ENCODE results near the gene GREB1. TPM values are rescaled to one million over a fixed set of nuclear protein-coding genes. Genes with fewer than 3 reads are reported as not detected.

Gene GREB1
- total and polyA plus RNA-seq, 2 of the 13 experiments (the other 11 are each of a cell fraction or from before 2014, with no cell fraction given), result 31.3 to 61.2 TPM

DNA sequence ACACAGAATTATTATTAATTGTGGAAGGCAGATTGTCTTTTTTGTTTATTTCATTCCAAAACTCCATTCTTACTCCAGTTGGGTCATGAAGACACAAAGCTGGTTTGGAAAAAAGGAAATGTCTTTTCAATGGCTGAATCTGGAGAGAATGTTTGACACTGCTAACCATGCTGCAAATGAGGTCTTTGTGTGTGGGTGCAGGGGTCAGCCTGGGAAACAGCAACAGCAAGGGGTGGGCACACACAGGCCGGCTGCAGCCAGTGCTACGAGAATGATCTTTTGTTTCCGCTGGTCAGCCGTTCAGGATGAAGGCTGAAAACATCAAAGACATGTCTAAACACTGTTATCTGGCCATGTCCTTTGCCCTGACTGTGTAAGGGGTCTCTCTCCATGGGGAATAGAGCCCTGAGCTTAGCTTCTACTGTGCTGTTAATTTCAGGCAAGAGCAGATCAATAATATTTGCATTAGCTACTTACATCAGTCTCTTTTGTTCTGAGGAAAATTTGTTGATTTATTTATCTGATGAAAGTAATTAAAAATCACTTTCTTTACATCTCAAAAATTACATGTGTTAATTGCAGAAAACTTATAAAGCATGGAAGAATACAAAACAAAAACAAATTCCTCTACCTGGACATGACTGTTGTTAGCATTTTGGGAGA, 34.6 kb upstream of the GREB1 start (continued):
- TF ChIP-seq, protein P1, sequence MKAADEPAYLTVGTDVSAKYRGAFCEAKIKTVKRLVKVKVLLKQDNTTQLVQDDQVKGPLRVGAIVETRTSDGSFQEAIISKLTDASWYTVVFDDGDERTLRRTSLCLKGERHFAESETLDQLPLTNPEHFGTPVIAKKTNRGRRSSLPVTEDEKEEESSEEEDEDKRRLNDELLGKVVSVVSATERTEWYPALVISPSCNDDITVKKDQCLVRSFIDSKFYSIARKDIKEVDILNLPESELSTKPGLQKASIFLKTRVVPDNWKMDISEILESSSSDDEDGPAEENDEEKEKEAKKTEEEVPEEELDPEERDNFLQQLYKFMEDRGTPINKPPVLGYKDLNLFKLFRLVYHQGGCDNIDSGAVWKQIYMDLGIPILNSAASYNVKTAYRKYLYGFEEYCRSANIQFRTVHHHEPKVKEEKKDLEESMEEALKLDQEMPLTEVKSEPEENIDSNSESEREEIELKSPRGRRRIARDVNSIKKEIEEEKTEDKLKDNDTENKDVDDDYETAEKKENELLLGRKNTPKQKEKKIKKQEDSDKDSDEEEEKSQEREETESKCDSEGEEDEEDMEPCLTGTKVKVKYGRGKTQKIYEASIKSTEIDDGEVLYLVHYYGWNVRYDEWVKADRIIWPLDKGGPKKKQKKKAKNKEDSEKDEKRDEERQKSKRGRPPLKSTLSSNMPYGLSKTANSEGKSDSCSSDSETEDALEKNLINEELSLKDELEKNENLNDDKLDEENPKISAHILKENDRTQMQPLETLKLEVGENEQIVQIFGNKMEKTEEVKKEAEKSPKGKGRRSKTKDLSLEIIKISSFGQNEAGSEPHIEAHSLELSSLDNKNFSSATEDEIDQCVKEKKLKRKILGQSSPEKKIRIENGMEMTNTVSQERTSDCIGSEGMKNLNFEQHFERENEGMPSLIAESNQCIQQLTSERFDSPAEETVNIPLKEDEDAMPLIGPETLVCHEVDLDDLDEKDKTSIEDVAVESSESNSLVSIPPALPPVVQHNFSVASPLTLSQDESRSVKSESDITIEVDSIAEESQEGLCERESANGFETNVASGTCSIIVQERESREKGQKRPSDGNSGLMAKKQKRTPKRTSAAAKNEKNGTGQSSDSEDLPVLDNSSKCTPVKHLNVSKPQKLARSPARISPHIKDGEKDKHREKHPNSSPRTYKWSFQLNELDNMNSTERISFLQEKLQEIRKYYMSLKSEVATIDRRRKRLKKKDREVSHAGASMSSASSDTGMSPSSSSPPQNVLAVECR (CRISPR knock-in tag; IDR thresholded peaks at IDR 0.05; ENCODE audit: borderline replicate concordance), result peak; percentile 85; the same call in 1 of the 2 replicates
- TF ChIP-seq, protein P2, sequence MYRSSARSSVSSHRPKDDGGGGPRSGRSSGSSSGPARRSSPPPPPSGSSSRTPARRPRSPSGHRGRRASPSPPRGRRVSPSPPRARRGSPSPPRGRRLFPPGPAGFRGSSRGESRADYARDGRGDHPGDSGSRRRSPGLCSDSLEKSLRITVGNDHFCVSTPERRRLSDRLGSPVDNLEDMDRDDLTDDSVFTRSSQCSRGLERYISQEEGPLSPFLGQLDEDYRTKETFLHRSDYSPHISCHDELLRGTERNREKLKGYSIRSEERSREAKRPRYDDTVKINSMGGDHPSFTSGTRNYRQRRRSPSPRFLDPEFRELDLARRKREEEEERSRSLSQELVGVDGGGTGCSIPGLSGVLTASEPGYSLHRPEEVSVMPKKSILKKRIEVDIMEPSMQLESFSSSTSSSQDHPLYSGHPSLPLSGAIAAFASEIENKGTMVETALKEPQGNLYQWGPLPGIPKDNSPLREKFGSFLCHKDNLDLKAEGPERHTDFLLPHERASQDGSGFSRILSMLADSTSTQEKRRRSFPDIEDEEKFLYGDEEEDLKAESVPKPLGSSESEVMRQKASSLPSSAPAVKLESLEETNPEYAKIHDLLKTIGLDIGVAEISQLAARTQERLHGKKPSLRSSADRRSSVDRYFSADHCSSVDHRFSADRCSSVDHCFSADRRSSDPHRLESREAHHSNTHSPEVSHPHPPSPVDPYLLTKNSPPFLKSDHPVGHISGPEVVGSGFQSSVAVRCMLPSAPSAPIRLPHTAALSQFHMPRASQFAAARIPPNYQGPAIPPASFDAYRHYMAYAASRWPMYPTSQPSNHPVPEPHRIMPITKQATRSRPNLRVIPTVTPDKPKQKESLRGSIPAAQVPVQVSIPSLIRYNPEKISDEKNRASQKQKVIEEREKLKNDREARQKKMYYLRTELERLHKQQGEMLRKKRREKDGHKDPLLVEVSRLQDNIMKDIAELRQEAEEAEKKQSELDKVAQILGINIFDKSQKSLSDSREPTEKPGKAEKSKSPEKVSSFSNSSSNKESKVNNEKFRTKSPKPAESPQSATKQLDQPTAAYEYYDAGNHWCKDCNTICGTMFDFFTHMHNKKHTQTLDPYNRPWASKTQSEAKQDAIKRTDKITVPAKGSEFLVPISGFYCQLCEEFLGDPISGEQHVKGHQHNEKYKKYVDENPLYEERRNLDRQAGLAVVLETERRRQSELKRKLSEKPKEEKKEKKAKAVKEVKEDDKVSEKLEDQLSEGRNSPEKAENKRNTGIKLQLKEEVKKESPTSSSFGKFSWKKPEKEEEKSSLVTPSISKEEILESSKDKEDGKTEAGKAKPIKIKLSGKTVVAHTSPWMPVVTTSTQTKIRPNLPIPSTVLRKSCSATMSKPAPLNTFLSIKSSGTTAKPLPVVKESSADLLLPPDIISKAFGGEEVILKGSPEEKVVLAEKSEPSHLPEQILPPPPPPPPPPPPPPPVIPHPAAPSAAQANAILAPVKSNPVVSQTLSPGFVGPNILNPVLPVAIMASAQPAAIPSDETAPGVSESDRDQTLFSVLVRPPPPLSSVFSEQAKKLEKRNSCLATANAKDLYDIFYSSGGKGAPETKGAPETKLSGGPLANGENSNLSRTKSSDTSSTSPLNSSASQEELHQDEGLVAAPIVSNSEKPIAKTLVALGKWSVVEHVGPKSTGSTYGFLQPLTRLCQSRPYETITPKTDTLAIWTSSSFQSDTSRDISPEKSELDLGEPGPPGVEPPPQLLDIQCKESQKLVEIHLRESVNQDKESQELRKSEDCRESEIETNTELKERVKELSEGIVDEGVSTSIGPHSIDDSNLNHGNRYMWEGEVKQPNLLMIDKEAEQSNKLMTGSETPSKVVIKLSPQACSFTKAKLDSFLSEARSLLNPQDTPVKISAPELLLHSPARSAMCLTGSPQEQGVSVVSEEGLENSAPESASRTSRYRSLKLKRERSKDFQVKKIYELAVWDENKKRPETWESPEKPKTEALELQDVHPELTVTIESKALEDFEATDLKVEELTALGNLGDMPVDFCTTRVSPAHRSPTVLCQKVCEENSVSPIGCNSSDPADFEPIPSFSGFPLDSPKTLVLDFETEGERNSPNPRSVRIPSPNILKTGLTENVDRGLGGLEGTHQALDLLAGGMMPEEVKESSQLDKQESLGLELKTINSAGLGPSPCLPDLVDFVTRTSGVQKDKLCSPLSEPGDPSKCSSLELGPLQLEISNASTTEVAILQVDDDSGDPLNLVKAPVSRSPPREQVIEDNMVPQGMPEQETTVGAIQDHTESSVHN (CRISPR knock-in tag; IDR thresholded peaks at IDR 0.05), result no peak; the same call in none of the 2 replicates
- TF ChIP-seq MEF2D (CRISPR knock-in tag; IDR thresholded peaks at IDR 0.05) (peak; percentile 98), NFE2 (CRISPR knock-in tag; IDR thresholded peaks at IDR 0.05) (no peak), PHF5A (CRISPR knock-in tag; IDR thresholded peaks at IDR 0.05; ENCODE audit: low read depth, unreplicated experiment) (peak; percentile 68), REXO4 (CRISPR knock-in tag; IDR thresholded peaks at IDR 0.05; ENCODE audit: borderline replicate concordance) (no peak), XRCC5 (optimal IDR thresholded peaks at IDR 0.05; ENCODE audit: low read length) (peak; percentile 79), BRD4 (CRISPR knock-in tag; IDR thresholded peaks at IDR 0.05) (peak; percentile 99), ZNF530 (CRISPR knock-in tag; IDR thresholded peaks at IDR 0.05; ENCODE audit: low read depth) (no peak), ZNF660 (CRISPR knock-in tag; IDR thresholded peaks at IDR 0.05; ENCODE audit: borderline replicate concordance, low read depth) (no peak)
- TF ChIP-seq, protein P3, sequence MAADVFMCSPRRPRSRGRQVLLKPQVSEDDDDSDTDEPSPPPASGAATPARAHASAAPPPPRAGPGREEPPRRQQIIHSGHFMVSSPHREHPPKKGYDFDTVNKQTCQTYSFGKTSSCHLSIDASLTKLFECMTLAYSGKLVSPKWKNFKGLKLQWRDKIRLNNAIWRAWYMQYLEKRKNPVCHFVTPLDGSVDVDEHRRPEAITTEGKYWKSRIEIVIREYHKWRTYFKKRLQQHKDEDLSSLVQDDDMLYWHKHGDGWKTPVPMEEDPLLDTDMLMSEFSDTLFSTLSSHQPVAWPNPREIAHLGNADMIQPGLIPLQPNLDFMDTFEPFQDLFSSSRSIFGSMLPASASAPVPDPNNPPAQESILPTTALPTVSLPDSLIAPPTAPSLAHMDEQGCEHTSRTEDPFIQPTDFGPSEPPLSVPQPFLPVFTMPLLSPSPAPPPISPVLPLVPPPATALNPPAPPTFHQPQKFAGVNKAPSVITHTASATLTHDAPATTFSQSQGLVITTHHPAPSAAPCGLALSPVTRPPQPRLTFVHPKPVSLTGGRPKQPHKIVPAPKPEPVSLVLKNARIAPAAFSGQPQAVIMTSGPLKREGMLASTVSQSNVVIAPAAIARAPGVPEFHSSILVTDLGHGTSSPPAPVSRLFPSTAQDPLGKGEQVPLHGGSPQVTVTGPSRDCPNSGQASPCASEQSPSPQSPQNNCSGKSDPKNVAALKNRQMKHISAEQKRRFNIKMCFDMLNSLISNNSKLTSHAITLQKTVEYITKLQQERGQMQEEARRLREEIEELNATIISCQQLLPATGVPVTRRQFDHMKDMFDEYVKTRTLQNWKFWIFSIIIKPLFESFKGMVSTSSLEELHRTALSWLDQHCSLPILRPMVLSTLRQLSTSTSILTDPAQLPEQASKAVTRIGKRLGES (CRISPR knock-in tag; IDR thresholded peaks at IDR 0.05; ENCODE audit: borderline replicate concordance), result no peak

Data from HepG2 (cell line).